Activated naive CD8-positive, alpha-beta T cell treated with anti-CD3 and anti-CD28 coated beads, Interleukin-2, amount 10 ng/mL, durations not matched to agents 7 days and 5 days (primary cell): Measurements from ENCODE around the gene RAB26. TPM values are rescaled to one million over a fixed set of nuclear protein-coding genes. Genes with fewer than 3 reads are reported as not detected.
"Not testable (repeated sequence)": the region's sequence is repeated elsewhere in the genome, so short reads cannot be mapped to it uniquely, and the experiment has no call there.

ENCODE experiments used
- ATAC-seq: fragments of 150-1000 bp; cut with Tn5 transposase; one replicate; pipeline ENCODE4 v1.10.0; 2021; ENCODE audit warnings: low read depth, moderate library complexity
- POLR2A ChIA-PET: fragments of 350-600 bp; sonication (Branson Sonifier 250); formaldehyde crosslinking; loops from one replicate; lab custom pipeline; 2021; ENCODE audit warnings: antibody characterized with exemption; lab: Charles Lee
- DNase-seq: peaks from one replicate; pipeline ENCODE4 v3.0.0; 2021
- H3K27ac Mint-ChIP-seq: one replicate; pipeline ENCODE4 v1.8.0; 2022; ENCODE audit warnings: mild to moderate bottlenecking, mixed read lengths
- H3K27me3 Mint-ChIP-seq: one replicate; pipeline ENCODE4 v1.8.0; 2022; ENCODE audit warnings: mild to moderate bottlenecking, moderate library complexity, mixed read lengths
- H3K36me3 Mint-ChIP-seq: one replicate; pipeline ENCODE4 v1.8.0; 2021; ENCODE audit warnings: mild to moderate bottlenecking, mixed read lengths
- H3K4me1 Mint-ChIP-seq: one replicate; pipeline ENCODE4 v1.8.0; 2021; ENCODE audit warnings: mixed read lengths
- H3K4me3 Mint-ChIP-seq: one replicate; pipeline ENCODE4 v1.8.0; 2022; ENCODE audit warnings: mild to moderate bottlenecking, moderate library complexity, mixed read lengths
- H3K9me3 Mint-ChIP-seq: one replicate; pipeline ENCODE4 v1.8.0; 2021; ENCODE audit warnings: mixed read lengths
- total RNA-seq, 2 experiments: library from RNA; stranded (reverse); gene quantifications; one replicate each; pipeline ENCODE4 v1.2.3, GENCODE V29; 2021

Gene RAB26
- total RNA-seq, 2 experiments from 2014 or later, result 0.40 to 0.69 TPM

DNA sequence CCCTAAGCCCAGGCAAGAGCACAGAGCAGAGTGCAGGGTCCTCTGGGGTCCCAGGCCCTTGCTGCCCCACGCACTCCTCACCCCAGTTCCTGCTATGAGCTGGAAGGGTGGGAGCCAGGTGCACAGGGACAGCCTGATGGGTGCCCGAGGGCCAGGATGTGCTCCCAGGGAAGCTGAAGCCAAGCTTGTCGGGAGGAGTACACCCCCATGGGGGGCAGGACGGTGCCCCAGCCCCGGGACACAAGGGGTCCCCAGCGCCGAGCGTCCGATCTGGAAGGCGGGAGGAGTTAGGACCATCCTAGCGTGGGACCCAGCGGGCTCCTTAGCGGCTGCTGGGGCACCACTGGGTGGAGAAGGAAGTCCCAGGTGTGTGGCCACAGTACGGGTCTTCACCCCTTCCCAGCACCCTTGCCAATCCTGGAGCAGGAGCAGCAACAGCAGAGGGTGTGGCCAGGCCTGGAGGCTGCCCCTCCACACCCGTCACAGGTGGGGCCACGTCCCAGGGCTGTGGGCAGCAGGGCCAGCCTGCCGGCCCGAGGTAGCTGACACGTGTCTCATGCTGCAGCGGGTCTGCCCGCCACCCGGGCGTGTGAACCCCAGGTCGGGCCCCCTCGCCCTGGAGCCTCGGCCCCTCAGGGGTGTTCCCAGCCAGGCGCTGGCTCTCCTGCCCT is 24.6 kb upstream of the RAB26 start:
- not testable (repeated sequence) for H3K27ac Mint-ChIP-seq

DNA sequence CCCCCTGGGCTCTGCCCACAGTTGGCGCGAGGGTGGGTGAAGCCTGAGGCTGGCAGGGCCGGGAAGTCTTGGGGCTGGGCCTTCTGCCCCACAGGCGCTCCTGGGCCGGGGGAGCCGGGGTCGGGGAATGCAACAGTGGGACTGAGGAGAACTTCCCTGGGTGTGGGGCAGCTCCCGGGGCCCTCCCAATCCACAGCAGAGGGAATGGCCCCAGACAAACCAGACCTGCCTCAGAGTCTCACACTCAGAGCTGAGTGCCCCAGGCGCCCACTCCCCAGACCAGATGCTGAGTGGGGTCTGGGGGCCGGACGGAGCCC is 24.1 kb upstream of the RAB26 start:
- H3K4me3 Mint-ChIP-seq, DNase-seq, H3K36me3 Mint-ChIP-seq, H3K9me3 Mint-ChIP-seq, POLR2A ChIA-PET, H3K4me1 Mint-ChIP-seq, H3K27me3 Mint-ChIP-seq, ATAC-seq, H3K27ac Mint-ChIP-seq: not testable (repeated sequence)

More for the DNA sequence above, 24.6 kb upstream of the RAB26 start:
- H3K36me3 Mint-ChIP-seq, DNase-seq, H3K27me3 Mint-ChIP-seq, POLR2A ChIA-PET, H3K4me1 Mint-ChIP-seq, H3K9me3 Mint-ChIP-seq, H3K4me3 Mint-ChIP-seq, ATAC-seq: not testable (repeated sequence)

DNA sequence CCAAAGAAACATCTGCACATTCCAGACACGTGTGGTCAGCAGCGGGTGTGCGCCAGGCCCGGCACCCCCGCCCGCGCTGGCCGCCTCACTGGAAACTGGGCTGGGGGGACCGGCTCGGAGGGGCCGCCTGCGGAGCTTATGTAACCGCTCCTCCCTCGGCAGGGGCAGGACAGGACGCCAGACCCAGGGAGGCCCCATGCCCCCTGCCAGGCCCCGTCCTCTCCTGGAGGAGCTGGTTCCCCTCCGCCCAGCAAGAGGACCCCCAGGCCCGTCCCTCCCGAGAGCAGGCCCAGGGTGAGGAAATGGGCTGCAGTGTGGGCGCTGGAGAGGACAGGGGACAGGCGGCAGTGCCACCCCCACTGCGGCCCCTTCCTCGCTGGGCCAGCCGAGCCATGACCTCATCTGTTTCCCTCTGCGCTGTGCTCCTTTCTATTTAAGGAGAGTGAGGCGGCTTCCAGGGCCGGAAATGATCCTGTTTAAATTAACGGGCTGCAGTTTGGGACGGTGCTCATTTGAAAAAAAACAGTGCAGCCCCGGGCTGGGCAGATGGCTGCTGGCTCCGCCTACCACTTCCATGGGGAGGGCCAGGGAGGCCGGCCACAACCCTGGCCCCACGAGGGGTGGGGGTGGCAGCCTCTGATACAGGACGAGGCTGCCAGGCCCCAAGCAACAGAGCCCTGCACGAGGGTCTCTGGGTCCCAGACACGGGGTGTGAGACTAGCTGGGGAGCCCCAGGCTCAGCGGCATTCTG is 23.6 kb upstream of the RAB26 start:
- ATAC-seq, POLR2A ChIA-PET, H3K36me3 Mint-ChIP-seq, DNase-seq, H3K4me3 Mint-ChIP-seq, H3K27me3 Mint-ChIP-seq, H3K27ac Mint-ChIP-seq, H3K4me1 Mint-ChIP-seq, H3K9me3 Mint-ChIP-seq: not testable (repeated sequence)

DNA sequence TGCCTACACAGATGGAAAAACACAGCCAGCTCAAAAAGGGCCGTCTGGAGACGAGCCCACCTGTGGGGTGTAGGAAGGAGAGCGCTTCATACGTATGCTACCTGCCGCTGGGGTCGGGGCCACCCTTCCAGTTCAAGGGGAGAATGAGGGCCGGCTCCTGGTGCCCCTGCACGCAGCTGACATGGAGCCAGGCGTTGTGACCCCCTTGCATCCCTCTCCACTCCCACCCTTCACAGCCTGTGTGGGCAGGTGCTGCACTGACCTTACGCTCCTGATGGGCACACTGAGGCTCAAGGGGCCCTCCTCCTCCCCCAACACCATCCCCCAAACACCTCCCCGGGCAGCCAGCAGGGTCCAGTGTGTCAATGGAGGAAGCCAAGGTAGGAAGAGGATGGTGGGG is 22.8 kb upstream of the RAB26 start:
- H3K4me1 Mint-ChIP-seq, H3K4me3 Mint-ChIP-seq, POLR2A ChIA-PET, H3K36me3 Mint-ChIP-seq, H3K27me3 Mint-ChIP-seq, H3K27ac Mint-ChIP-seq, ATAC-seq, DNase-seq, H3K9me3 Mint-ChIP-seq: not testable (repeated sequence)

DNA sequence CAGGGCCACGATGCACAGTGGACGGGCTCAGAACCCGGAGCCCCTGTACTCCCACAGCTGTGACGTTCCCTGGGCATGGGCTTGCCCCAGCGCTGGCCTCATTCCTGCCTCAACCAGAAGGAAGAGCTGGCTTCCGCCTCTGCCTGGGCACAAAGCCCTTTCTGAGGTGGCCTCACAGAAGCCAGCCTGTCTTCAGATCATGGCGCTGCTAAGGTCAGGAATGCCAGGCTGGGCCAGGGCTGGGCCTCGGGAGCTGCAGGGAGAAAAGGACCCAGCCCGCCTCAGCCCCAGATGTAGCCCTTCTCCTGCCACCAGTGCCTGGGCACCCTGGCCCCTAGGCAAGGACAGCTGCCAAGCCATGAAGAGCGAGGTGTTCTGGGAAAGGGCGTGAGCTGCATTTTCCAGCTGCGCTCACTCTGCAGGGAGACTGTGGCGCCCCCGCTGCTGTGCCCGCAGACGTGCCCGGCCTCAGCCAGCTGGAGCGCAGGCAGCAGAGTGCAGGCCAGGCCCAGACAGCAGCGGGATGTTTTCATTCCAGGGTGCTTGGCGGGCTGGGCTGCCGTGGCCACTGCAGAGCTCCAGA is 22.2 kb upstream of the RAB26 start:
- H3K27me3 Mint-ChIP-seq, H3K27ac Mint-ChIP-seq, H3K4me3 Mint-ChIP-seq, DNase-seq, H3K9me3 Mint-ChIP-seq, ATAC-seq, H3K4me1 Mint-ChIP-seq, H3K36me3 Mint-ChIP-seq: not testable (repeated sequence)
- POLR2A ChIA-PET, result interaction anchor here (1.0 kb wide), 1 partner anchor 29 kb away, joined by 3 read pairs; the partner anchor contains the start of gene TRAF7

DNA sequence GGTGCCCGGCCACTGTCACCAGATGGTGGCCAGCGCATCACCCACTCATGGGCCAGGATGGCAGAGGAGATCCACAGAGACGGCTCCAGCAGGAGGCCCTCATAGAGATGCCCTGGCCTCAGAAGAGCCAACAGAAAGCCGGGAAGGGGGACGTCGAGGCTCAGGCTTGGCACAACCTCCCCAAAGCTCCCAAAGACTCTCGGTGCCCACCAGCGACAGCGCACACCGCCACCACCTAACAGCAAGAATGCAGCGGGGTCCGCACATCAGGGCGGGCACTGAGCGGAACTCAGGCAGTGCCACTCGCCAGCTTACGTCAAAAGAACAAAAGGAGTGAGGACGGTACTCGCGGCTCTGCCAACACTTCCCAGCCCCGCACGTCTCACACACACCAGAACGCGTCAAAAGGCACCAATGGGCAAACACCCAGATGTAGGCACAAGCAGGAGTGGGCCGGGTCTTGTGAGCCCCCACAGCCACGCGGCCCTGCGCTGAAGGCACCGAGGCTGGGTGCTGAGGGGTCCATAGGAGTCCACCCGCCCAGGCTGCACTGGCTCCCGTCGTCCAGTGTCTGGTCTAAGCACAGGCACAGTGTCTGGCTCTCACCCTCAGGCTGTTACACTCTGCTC is 21.4 kb upstream of the RAB26 start:
- H3K9me3 Mint-ChIP-seq, ATAC-seq: not testable (repeated sequence)

DNA sequence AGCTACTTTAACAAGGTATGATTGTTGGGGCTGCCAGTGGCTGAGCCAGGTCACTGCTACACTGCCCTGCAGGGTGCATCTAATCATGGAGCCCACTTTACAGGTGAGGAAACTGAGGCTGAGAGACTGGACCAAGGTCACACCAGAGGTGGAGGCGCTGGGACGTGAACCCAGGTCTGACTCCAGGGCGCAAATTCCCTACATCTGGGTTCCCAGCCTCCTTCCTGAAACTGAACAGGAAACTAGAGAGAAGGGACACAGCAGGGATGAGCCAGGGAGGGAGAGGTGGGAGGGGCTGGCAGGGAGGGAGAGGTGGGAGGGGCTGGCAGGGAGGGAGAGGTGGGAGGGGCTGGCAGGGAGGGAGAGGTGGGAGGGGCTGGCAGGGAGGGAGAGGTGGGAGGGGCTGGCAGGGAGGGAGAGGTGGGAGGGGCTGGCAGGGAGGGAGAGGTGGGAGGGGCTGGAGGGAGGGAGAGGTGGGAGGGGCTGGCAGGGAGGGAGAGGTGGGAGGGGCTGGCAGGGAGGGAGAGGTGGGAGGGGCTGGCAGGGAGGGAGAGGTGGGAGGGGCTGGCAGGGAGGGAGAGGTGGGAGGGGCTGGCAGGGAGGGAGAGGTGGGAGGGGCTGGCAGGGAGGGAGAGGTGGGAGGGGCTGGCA is 20.7 kb upstream of the RAB26 start:
- POLR2A ChIA-PET, DNase-seq, H3K9me3 Mint-ChIP-seq, H3K27ac Mint-ChIP-seq, H3K27me3 Mint-ChIP-seq, ATAC-seq, H3K4me1 Mint-ChIP-seq, H3K36me3 Mint-ChIP-seq: not testable (repeated sequence)
- peak overlapping the region; percentile 32 for H3K4me3 Mint-ChIP-seq

More for the DNA sequence above, 21.4 kb upstream of the RAB26 start:
- not testable (repeated sequence) for H3K27me3 Mint-ChIP-seq, H3K36me3 Mint-ChIP-seq, H3K4me3 Mint-ChIP-seq, DNase-seq, H3K27ac Mint-ChIP-seq, H3K4me1 Mint-ChIP-seq
- POLR2A ChIA-PET, result interaction anchor here (1.0 kb wide), 1 partner anchor 28 kb away, joined by 3 read pairs; the partner anchor contains the start of gene TRAF7

DNA sequence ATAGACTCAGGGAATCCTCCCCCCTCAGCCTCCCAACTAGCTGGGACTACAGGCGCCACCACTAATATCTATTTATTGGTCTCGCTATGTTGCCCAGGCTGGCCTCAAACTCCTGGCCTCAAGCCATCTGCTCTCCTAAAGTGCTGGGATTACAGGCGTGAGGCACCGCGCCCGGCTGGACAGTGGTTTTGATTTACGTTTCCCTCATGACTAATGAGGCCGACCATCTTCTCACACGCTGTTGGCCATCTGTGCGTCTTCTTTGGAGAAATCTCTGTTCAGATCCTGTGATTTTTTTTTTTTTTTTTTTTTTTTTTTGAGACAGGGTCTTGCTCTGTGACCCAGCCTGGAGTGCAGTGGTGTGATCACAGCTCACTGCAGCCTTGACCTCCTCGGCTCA is 19.2 kb upstream of the RAB26 start:
- POLR2A ChIA-PET, result interaction anchor here (0.8 kb wide), 1 partner anchor 11 kb away, joined by 3 read pairs; no protein-coding TSS in a partner anchor
- Mint-ChIP-seq H3K4me3 (peak overlapping the region; percentile 82), H3K27ac (peak overlapping the region; percentile 91)
- ATAC-seq, H3K27me3 Mint-ChIP-seq, DNase-seq, H3K4me1 Mint-ChIP-seq, H3K9me3 Mint-ChIP-seq, H3K36me3 Mint-ChIP-seq: not testable (repeated sequence)

DNA sequence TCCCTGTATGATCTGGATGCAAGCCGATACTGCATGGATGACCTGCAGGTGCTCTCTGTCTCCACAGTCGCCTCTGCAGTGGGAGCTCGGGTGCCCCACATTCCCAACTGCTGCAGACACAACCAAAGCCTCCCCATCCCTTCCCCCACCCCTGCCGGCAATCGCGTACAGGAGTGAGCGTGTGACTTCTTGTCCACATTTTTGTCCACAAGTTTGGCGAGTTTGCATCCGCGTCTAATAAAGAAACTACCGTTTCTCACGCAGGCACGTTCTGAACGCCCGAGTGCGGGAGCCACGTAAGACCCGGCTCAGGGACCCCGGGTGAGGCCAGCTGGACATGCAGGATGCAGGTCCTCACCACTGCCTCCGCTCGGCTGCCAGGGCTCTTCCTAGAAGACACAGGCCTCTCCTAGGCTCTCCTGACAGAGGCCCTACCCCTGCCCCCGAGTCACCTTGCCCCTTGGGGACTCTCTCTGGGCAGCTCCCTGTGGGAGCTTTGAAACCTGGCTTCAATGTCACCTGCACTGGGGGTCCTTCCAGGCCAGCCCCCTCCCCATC is 18.5 kb upstream of the RAB26 start:
- H3K9me3 Mint-ChIP-seq, H3K36me3 Mint-ChIP-seq, ATAC-seq, DNase-seq, POLR2A ChIA-PET, H3K4me1 Mint-ChIP-seq, H3K4me3 Mint-ChIP-seq, H3K27me3 Mint-ChIP-seq: not testable (repeated sequence)
- H3K27ac Mint-ChIP-seq, result peak overlapping the region; percentile 25

DNA sequence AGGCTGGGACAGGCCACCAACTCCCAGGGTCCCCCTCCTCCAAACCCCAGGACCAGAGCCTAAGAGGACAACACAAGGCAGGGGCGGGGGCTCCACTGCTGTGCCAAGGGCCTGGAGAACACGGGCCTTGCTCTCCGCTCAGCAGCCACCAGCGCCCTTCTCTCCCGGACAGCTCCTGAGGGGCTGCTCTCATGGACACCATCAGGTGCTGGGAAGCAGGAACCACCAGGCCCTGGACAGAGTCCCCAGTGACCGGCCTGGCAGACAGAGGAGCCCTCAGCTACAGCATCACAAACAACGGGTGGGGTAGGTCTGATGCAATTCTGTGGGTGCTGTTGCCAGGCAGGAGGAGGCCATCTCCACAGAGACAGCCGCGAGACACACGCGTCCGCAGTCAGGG is 14.6 kb upstream of the RAB26 start:
- H3K4me1 Mint-ChIP-seq, DNase-seq, POLR2A ChIA-PET, H3K9me3 Mint-ChIP-seq, ATAC-seq, H3K4me3 Mint-ChIP-seq, H3K27ac Mint-ChIP-seq, H3K27me3 Mint-ChIP-seq, H3K36me3 Mint-ChIP-seq: not testable (repeated sequence)

DNA sequence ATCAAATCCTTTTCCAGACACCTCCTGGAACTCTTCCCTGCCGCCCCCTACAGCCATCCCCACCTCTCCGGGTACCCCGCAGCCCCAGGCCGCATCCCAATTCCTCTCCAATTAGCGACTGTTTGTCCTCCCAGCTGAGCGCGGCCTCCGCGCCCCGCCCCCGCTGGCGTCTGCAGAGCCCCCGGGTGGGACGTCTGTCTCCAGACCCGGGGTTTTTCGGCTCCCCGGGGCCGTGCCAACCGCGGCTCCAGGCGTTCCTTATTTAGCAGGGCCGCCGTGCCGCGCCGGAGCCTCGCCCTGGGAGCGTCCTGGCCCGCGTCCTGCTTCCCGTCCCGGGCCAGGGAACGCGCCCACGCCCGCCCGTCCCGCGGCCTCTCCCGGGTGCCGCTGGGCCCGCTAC is 13.4 kb upstream of the RAB26 start:
- H3K36me3 Mint-ChIP-seq, ATAC-seq, POLR2A ChIA-PET: not testable (repeated sequence)

DNA sequence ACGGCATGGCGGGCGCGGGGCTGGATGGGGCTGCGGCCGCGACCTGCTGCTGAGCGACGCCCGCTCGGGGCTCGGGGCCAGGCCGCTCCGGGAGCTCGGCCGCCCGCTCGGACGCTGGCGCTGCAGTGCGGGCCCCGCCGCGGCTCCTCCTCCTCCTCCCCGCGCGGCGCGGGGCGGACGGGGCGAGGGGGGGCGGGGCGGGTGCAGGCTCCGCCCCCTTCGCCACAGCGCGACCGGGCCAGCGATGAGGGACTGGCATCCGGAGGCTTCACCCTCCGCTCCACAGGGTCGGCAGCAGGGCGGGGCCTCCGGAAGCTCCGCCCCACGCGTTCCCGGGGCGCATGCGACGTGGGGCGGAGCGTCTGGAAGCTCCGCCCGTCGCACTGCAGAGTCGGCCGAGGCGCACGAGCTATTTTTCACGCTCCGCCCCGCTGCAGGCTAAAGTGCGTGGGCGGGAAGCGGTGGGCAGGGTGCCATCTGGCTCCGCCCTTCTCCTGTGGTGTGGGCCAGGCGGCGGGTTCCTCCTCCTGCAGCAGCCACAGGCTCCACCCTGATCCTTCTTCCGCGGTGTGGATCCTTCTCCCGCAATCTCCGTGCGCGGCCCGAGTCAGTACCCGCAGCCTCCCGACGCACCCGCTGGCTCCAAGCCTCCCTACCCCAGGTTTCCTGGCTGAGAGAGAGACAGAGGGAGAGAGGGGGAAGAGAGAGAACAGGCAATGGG is 12.5 kb upstream of the RAB26 start, which contains the start of gene PKD1:
Gene PKD1 (minus strand): TSS at position 129 of the 721 bp plus-strand sequence. CDS start 209 bp downstream, outside the sequence.
- DNase-seq, result peak; percentile 100
- Mint-ChIP-seq H3K4me3 (peak within 1 kb of the TSS; percentile 95), H3K27ac (peak within 1 kb of the TSS; percentile 93)
- not testable (repeated sequence) for H3K36me3 Mint-ChIP-seq, H3K27me3 Mint-ChIP-seq, H3K9me3 Mint-ChIP-seq, H3K4me1 Mint-ChIP-seq
- POLR2A ChIA-PET, result interaction anchor here (1.0 to 1.6 kb wide), 4 partner anchors 19 to 171 kb away, joined by 3 to 8 read pairs (median 5); partner anchors contain the start of genes RPS2 and TRAF7
- ATAC-seq, result peak; percentile 82

More for the DNA sequence above, 13.4 kb upstream of the RAB26 start:
- not testable (repeated sequence) for H3K27ac Mint-ChIP-seq, H3K27me3 Mint-ChIP-seq, H3K9me3 Mint-ChIP-seq, DNase-seq, H3K4me1 Mint-ChIP-seq
- H3K4me3 Mint-ChIP-seq, result peak overlapping the region; percentile 86
